ENCODE results near the gene GSDMA. TPM values are rescaled to one million over a fixed set of nuclear protein-coding genes. Genes with fewer than 3 reads are reported as not detected.
A peak's percentile ranks its signal among the peaks of the same experiment; 100 is the strongest.

Gene GSDMA
- total and polyA plus RNA-seq, 10 of the 15 experiments (the other 5 are each of a cell fraction or from before 2014, with no cell fraction given): 0.04 to 0.11 TPM; not detected in 8

DNA sequence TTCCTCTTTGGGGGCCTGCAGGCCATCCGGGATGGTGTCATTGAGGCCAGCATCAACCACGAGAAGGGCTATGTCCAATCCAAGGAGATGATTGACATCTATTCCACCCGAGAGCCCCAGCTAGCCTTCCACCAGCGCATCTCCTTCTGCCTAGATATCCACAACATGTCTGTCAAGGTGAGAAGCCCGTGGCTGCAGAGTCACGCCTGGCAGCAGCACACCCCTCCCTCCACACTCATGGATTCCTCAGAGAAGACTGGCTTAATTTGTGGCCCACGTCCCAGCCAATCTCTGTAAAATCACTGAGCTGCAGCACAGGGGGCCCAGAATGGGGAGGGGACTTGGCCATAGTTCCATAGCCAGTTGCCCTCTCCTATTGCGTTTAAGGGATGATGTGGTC, 33.4 kb downstream of the GSDMA start:
- H3K9me3 ChIP-seq (replicated peaks; ENCODE audit: control insufficient read depth, insufficient read depth, low read length): no peaks in the 10 kb centered on the region
- H3K9ac ChIP-seq (ENCODE audit: control insufficient read depth, insufficient read depth, low read length): no peak overlapping the region
- H4K20me1 ChIP-seq (ENCODE audit: control insufficient read depth, insufficient read depth): no peaks in the 10 kb centered on the region
- no peaks in the 10 kb centered on the region for H3K79me2 ChIP-seq (ENCODE audit: control insufficient read depth, insufficient read depth, low read length)
- intact Hi-C loops (cut with micrococcal nuclease; ENCODE audit: unreplicated experiment) (no loop called here), in situ Hi-C loops (cut with MboI) (no loop called here)
- ChIA-PET POLR2A (interaction anchor here (1.1 to 1.2 kb wide), 2 partner anchors 19 to 105 kb away, joined by 3 read pairs; partner anchors contain the start of gene CSF3), RAD21 (ENCODE audit: unreplicated experiment) (no interaction called here), SMC1A (ENCODE audit: uncharacterized antibody, unreplicated experiment) (interaction anchor here (0.9 kb wide), 1 partner anchor 102 kb away, joined by 3 read pairs; no protein-coding TSS in a partner anchor), CTCF (interaction anchor here (1.5 to 1.6 kb wide), 2 partner anchors 9 to 79 kb away, joined by 4 to 7 read pairs; no protein-coding TSS in a partner anchor)
- DNase-seq (ENCODE audit: low read depth, low spot score): no peak
- no peak overlapping the region for H3K4me2 ChIP-seq (ENCODE audit: control insufficient read depth, insufficient read depth)
- ATAC-seq: no peak
- no peak overlapping the region for H3K4me3 ChIP-seq
- no peak for FAIRE-seq
- no peaks in the 10 kb centered on the region for H3K27me3 ChIP-seq (replicated peaks in 1 of 2; ENCODE audit: control insufficient read depth in 2 of 2, insufficient read depth in 2 of 2, low read length in 1 of 2)
- 92% methylated on average over 8 of the region's 8 CpGs for WGBS (ENCODE audit: insufficient coverage, insufficient replicate concordance, low lambda C conversion rate, missing lambda C conversion rate)
- H3K27ac ChIP-seq (ENCODE audit: control insufficient read depth, insufficient read depth): no peak overlapping the region
- H2AFZ ChIP-seq (ENCODE audit: control insufficient read depth, low read depth, low read length): no peak overlapping the region
- BruUV-seq (replicated peaks): no TSS peak
- H3K36me3 ChIP-seq (ENCODE audit: control insufficient read depth in 2 of 2, insufficient read depth in 2 of 2, low read length in 1 of 2): peaks cover 33 to 43% of the 10 kb centered on the region in 2 experiments
- no peaks in the 10 kb centered on the region for H3K4me1 ChIP-seq (ENCODE audit: control insufficient read depth, insufficient read depth, low read length)
- no peak for TF ChIP-seq GATAD2B (conservative IDR thresholded peaks at IDR 0.05; ENCODE audit: low read depth)

DNA sequence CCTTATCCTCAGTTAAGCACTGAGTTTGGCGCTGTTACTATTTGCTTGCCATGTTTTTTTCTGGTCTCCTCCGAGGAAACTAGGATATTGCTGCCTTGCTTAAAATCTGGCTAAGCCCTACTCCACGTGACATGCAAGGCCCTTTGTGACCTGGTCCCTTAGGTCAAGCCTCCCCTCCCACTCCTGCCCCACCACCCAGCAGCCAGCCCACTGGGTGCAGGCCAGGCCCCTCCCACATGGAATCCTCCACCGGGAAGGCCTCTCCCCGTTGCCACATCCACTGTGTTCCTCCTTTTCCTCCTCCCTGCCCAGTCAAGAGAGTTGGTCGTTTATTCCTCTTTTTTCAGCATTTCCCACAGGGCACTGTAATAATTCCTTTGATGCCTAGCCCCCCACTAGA, 34.0 kb downstream of the GSDMA start:
- peaks cover 33 to 43% of the 10 kb centered on the region in 2 experiments for H3K36me3 ChIP-seq (ENCODE audit: control insufficient read depth in 2 of 2, insufficient read depth in 2 of 2, low read length in 1 of 2)
- H3K4me2 ChIP-seq (ENCODE audit: control insufficient read depth, insufficient read depth): no peak overlapping the region
- 70% methylated on average over 6 of the region's 6 CpGs for WGBS (ENCODE audit: insufficient coverage, insufficient replicate concordance, low lambda C conversion rate, missing lambda C conversion rate)
- no peak overlapping the region for H3K9ac ChIP-seq (ENCODE audit: control insufficient read depth, insufficient read depth, low read length)
- no peaks in the 10 kb centered on the region for H3K79me2 ChIP-seq (ENCODE audit: control insufficient read depth, insufficient read depth, low read length)
- H3K9me3 ChIP-seq (replicated peaks; ENCODE audit: control insufficient read depth, insufficient read depth, low read length): no peaks in the 10 kb centered on the region
- H3K27ac ChIP-seq (ENCODE audit: control insufficient read depth, insufficient read depth): no peak overlapping the region
- FAIRE-seq: no peak
- no peak for DNase-seq (ENCODE audit: low read depth, low spot score)
- H3K4me1 ChIP-seq (ENCODE audit: control insufficient read depth, insufficient read depth, low read length): no peaks in the 10 kb centered on the region
- POLR2A ChIA-PET: interaction anchor here (0.6 to 1.2 kb wide), 3 partner anchors 18 to 112 kb away, joined by 3 to 4 read pairs (median 3); partner anchors contain the start of gene CSF3
- intact Hi-C loops (cut with micrococcal nuclease; ENCODE audit: unreplicated experiment): no loop called here
- no peak for ATAC-seq
- BruUV-seq (replicated peaks): no TSS peak
- H4K20me1 ChIP-seq (ENCODE audit: control insufficient read depth, insufficient read depth): no peaks in the 10 kb centered on the region
- in situ Hi-C loops (cut with MboI): no loop called here
- CTCF ChIA-PET: interaction anchor here (0.6 to 1.6 kb wide), 4 partner anchors 10 to 79 kb away, joined by 3 to 7 read pairs (median 4); no protein-coding TSS in a partner anchor
- H2AFZ ChIP-seq (ENCODE audit: control insufficient read depth, low read depth, low read length): no peak overlapping the region
- RAD21 ChIA-PET (ENCODE audit: unreplicated experiment): no interaction called here
- H3K27me3 ChIP-seq (replicated peaks in 1 of 2; ENCODE audit: control insufficient read depth in 2 of 2, insufficient read depth in 2 of 2, low read length in 1 of 2): no peaks in the 10 kb centered on the region
- H3K4me3 ChIP-seq: no peak overlapping the region
- SMC1A ChIA-PET (ENCODE audit: uncharacterized antibody, unreplicated experiment): interaction anchor here (0.9 kb wide), 1 partner anchor 103 kb away, joined by 3 read pairs; no protein-coding TSS in a partner anchor
- TF ChIP-seq DPF2 (IDR thresholded peaks at IDR 0.05): no peak
- TF ChIP-seq, protein P1, sequence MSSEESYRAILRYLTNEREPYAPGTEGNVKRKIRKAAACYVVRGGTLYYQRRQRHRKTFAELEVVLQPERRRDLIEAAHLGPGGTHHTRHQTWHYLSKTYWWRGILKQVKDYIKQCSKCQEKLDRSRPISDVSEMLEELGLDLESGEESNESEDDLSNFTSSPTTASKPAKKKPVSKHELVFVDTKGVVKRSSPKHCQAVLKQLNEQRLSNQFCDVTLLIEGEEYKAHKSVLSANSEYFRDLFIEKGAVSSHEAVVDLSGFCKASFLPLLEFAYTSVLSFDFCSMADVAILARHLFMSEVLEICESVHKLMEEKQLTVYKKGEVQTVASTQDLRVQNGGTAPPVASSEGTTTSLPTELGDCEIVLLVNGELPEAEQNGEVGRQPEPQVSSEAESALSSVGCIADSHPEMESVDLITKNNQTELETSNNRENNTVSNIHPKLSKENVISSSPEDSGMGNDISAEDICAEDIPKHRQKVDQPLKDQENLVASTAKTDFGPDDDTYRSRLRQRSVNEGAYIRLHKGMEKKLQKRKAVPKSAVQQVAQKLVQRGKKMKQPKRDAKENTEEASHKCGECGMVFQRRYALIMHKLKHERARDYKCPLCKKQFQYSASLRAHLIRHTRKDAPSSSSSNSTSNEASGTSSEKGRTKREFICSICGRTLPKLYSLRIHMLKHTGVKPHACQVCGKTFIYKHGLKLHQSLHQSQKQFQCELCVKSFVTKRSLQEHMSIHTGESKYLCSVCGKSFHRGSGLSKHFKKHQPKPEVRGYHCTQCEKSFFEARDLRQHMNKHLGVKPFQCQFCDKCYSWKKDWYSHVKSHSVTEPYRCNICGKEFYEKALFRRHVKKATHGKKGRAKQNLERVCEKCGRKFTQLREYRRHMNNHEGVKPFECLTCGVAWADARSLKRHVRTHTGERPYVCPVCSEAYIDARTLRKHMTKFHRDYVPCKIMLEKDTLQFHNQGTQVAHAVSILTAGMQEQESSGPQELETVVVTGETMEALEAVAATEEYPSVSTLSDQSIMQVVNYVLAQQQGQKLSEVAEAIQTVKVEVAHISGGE (CRISPR knock-in tag; IDR thresholded peaks at IDR 0.05): no peak
- 0 out of 2 replicates have a peak, but pooled peaks have one; percentile 17 for TF ChIP-seq POLR2A (IDR thresholded peaks at IDR 0.05; ENCODE audit: low read depth, low read length)
- TF ChIP-seq, protein P2, sequence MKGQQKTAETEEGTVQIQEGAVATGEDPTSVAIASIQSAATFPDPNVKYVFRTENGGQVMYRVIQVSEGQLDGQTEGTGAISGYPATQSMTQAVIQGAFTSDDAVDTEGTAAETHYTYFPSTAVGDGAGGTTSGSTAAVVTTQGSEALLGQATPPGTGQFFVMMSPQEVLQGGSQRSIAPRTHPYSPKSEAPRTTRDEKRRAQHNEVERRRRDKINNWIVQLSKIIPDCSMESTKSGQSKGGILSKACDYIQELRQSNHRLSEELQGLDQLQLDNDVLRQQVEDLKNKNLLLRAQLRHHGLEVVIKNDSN (IDR thresholded peaks at IDR 0.05; ENCODE audit: borderline replicate concordance, extremely low read length, insufficient read depth, low read depth, low read length): no peak
- TF ChIP-seq, protein P3, sequence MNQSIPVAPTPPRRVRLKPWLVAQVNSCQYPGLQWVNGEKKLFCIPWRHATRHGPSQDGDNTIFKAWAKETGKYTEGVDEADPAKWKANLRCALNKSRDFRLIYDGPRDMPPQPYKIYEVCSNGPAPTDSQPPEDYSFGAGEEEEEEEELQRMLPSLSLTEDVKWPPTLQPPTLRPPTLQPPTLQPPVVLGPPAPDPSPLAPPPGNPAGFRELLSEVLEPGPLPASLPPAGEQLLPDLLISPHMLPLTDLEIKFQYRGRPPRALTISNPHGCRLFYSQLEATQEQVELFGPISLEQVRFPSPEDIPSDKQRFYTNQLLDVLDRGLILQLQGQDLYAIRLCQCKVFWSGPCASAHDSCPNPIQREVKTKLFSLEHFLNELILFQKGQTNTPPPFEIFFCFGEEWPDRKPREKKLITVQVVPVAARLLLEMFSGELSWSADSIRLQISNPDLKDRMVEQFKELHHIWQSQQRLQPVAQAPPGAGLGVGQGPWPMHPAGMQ (IDR thresholded peaks at IDR 0.05; ENCODE audit: borderline replicate concordance): no peak
- no peak for TF ChIP-seq CHD2 (IDR thresholded peaks at IDR 0.05; ENCODE audit: borderline replicate concordance, low read depth, low read length)
- TF ChIP-seq NBN (IDR thresholded peaks at IDR 0.05): no peak
- no peak for TF ChIP-seq RFX5 (IDR thresholded peaks at IDR 0.05; ENCODE audit: low read depth, low read length)

Measured in GM12878 (cell line).